Measurements from ENCODE around the gene ERGIC3.

DNA sequence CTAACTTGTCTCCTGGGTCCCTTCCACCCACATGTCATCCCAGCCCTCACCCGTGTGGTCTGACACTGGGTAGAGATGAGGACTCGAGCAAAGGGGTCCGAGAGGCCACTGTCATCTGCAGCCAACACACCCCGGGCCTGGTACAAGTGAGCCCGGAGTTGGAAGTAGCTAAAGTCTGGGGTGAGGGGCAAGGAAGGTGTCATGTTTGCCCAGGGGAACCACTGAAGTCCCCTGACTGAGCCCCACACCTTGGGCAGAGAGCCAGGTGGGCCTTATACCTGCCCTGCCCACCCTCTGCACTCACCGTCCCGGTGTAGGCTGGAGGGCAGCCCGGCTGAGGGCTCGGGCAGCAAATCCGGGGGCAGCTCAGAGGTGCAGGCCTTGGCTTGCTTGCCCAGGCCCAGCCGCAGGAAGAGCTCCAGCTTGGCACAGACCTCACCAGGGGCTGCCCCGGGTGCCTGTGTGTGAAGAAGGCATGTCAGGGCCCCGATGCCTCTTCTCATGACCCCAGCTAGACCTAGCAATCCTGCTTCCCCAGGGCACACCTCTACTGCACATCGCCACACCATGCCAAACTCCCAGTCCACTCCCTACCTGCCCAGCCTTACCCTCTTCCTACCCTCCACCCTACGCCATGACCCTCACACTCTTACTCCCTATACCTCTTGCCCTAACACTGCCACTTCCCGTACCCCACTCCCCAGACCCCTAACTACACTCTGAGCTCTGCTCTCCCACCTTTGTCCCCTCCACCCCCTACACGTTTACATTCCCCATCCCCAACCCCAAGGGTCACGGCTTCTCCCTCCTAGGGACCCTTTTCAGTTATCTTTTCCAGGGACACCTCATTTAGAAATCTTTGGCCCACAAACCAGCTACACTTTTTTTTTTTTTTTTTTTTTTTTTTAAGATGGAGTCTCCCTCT is 42.0 kb downstream of the ERGIC3 start:
- TF ChIP-seq SIN3A (IDR thresholded peaks at IDR 0.05; ENCODE audit: low read depth, low read length) = no peak
- TF ChIP-seq, protein P1, sequence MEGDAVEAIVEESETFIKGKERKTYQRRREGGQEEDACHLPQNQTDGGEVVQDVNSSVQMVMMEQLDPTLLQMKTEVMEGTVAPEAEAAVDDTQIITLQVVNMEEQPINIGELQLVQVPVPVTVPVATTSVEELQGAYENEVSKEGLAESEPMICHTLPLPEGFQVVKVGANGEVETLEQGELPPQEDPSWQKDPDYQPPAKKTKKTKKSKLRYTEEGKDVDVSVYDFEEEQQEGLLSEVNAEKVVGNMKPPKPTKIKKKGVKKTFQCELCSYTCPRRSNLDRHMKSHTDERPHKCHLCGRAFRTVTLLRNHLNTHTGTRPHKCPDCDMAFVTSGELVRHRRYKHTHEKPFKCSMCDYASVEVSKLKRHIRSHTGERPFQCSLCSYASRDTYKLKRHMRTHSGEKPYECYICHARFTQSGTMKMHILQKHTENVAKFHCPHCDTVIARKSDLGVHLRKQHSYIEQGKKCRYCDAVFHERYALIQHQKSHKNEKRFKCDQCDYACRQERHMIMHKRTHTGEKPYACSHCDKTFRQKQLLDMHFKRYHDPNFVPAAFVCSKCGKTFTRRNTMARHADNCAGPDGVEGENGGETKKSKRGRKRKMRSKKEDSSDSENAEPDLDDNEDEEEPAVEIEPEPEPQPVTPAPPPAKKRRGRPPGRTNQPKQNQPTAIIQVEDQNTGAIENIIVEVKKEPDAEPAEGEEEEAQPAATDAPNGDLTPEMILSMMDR (IDR thresholded peaks at IDR 0.05 in 2 of 3, conservative IDR thresholded peaks at IDR 0.05 in 1 of 3; ENCODE audit: control insufficient read depth in 2 of 3, extremely low read depth in 1 of 3, insufficient read depth in 1 of 3, low read depth in 3 of 3, low read length in 3 of 3) = no peak
- TF ChIP-seq, protein P2, sequence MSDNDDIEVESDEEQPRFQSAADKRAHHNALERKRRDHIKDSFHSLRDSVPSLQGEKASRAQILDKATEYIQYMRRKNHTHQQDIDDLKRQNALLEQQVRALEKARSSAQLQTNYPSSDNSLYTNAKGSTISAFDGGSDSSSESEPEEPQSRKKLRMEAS (IDR thresholded peaks at IDR 0.05; ENCODE audit: low read depth, low read length) = no peak
- TF ChIP-seq POLR2A (IDR thresholded peaks at IDR 0.05; ENCODE audit: low read depth, low read length) = no peak

All from GM12878 (cell line).